Kidney capillary endothelial cell (primary cell): ENCODE measurements around the gene ATOX1.

Experiments used
- DNase-seq: peaks from one replicate; pipeline ENCODE4 v3.0.0-alpha.2; 2018; ENCODE audit warnings: low spot score

The ATOX1 gene

DNA sequence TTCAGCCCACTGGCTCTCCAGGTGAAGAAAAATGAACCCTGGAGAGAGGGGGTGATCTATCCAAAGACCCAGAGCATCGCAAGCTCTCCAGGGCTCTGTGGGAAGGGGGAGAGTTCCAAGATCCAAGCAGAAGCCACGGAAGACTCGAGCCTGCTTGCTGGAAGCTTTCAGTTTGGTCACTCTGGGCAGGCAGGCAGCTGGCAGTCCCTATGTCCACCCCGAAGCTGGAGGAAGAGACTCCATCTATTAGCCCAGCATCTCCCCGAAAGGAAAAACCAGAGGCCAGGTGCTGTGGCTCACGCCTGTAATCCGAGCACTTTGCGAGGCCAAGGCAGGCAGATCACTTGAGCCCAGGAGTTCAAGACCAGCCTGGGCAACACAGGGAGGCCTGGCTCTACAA lies 61.0 kb downstream of the ATOX1 start:
- DNase-seq = no peak

DNA sequence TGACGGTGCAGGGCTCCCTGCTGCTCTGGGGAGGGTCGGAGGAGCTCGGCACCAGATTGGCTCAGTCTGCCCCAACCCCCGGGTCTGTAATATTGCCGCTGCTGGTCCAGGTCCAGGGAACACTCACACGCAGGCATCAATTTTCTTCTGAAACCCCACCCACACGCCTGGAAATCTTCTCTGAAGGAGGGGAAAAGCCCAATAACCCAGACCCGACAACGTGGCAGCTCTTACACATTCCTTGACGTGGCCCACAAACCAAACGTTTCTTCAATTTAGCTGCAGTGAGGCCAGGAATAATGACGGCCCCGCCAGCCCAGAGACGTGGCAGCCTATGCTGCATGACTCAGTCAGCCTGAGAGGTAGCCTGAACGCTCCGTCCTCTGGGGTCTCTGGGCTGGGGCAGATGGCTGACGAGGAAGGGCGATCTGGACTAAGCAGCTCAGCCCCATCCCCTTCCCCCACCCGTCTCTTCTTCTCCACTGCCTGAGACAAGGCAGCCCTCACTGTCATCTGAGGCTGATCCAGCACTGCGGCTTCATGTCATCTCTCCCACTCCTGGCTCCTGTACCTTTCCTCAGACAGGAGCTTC lies 61.9 kb downstream of the ATOX1 start:
- DNase-seq = no peak

DNA sequence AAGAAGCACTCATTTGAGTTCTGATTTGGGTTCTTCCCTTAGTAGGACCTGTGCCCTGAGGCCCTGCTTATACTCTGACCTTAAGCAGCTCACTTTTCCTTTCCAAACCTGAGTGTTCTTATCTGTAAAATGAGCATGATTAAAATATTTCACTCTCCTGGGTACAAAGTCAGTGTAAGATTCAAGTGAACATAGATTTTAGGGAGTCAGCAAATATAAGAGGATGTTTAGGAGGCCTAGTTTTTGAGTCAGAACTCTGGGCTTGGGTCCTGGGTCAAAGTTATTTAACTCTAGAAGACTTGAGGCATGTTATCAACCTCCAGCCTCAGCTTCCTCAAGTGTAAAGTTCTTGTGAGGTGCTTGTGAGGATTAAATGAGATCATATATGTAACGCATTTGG lies 63.0 kb downstream of the ATOX1 start:
- no peak for DNase-seq

DNA sequence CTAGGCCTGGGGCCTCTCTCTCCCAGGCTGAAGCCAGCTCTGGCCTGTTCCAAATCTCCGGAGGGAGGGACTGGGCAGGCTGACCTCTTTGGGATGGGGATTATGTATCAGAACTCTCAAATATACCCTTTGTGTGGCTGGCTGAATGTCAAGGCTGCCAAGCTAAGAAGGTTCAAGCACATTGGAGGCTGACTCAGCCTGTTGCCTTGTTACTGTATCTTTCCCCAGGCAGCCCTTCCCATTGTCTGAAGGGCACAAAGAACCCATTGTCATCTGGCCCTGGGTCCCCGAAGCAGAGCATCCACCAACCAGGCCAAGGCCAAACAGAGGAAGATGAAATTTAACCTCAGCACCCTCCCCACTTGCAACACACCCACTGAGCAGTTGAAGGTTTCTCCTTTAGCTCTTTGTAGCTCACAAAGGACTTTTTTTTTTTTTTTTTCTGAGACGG lies 64.4 kb downstream of the ATOX1 start:
- no peak for DNase-seq
